HEK293 (cell line): ENCODE measurements around the gene PARP3.
A peak's percentile ranks its signal among the peaks of the same experiment; 100 is the strongest.

ENCODE experiments used
- CTCF ChIA-PET: fragments of 350-600 bp; formaldehyde crosslinking; extraction: SDS; loops from one replicate; lab custom pipeline; 2021; ENCODE audit warnings: antibody characterized with exemption; lab: Yijun Ruan, JAX
- POLR2A ChIA-PET: fragments of 300-600 bp; formaldehyde crosslinking; extraction: SDS; loops from one replicate; lab custom pipeline; 2020; ENCODE audit warnings: antibody characterized with exemption, inconsistent platforms; lab: Yijun Ruan, JAX
- H3K27ac ChIP-seq: fragments of 200-500 bp; sonication (Bioruptor generic); 2 replicates; pipeline ENCODE4 v1.5.1; 2014; ENCODE audit warnings: low read depth, low read length, control low read depth, inconsistent platforms; ENCODE audit errors: extremely low read depth
- H3K36me3 ChIP-seq, 2 experiments: fragments of 200-500 bp in 1 of 2; sonication (Bioruptor generic) in 1 of 2; 1 replicate in 1 of 2; 2 replicates in 1 of 2; pipeline ENCODE4 v1.5.1; 2014 to 2017; ENCODE audit warnings: inconsistent platforms in 2 of 2, low read length in 2 of 2; ENCODE audit not compliant: control insufficient read depth in 2 of 2, insufficient read depth in 1 of 2
- H3K4me1 ChIP-seq: fragments of 200-500 bp; sonication (Bioruptor generic); 2 replicates; pipeline ENCODE4 v1.5.1; 2014; ENCODE audit warnings: mild to moderate bottlenecking, low read length, inconsistent platforms; ENCODE audit not compliant: control insufficient read depth, insufficient read depth
- H3K4me3 ChIP-seq: 2 replicates; pipeline ENCODE4 v1.5.1; 2011; ENCODE audit warnings: low read depth, mild to moderate bottlenecking, control low read depth, low read length, moderate library complexity
- H3K9me3 ChIP-seq: fragments of 200-500 bp; sonication (Bioruptor generic); 2 replicates; pipeline ENCODE4 v1.5.1; 2014; ENCODE audit warnings: low read depth, low read length, inconsistent platforms; ENCODE audit not compliant: control insufficient read depth, insufficient read depth
- FEZF1 ChIP-seq: fragments of 450-650 bp; formaldehyde crosslinking; IDR thresholded peaks from 2 replicates; pipeline ENCODE4 v1.5.1; 2016; ENCODE audit warnings: missing biosample characterization, missing genetic modification characterization
- HOXD13 ChIP-seq: sonication (generic); formaldehyde crosslinking; IDR thresholded peaks from 2 replicates; pipeline ENCODE4 v1.8.0; 2022; ENCODE audit warnings: missing genetic modification reagents, borderline replicate concordance
- PRDM1 ChIP-seq: fragments of 450-650 bp; formaldehyde crosslinking; IDR thresholded peaks from 2 replicates; pipeline ENCODE4; 2016; ENCODE audit warnings: missing biosample characterization, missing genetic modification characterization
- SP2 ChIP-seq: fragments of 450-650 bp; formaldehyde crosslinking; IDR thresholded peaks from 2 replicates; pipeline ENCODE4 v1.5.1; 2016; ENCODE audit warnings: missing biosample characterization, missing genetic modification characterization
- SP3 ChIP-seq: fragments of 450-650 bp; formaldehyde crosslinking; IDR thresholded peaks from 2 replicates; pipeline ENCODE4 v1.5.1; 2016; ENCODE audit warnings: missing biosample characterization, missing genetic modification characterization
- TRIM28 ChIP-seq: IDR thresholded peaks from 2 replicates; pipeline ENCODE4 v1.6.1; 2011; ENCODE audit warnings: low read length, control low read depth, borderline replicate concordance
- ZBTB17 ChIP-seq: fragments of 450-650 bp; formaldehyde crosslinking; IDR thresholded peaks from 2 replicates; pipeline ENCODE4 v1.5.1; 2016; ENCODE audit warnings: missing biosample characterization, missing genetic modification characterization
- ZBTB8A ChIP-seq: fragments of 450-650 bp; formaldehyde crosslinking; IDR thresholded peaks from 2 replicates; pipeline ENCODE4 v1.5.1; 2016; ENCODE audit warnings: missing biosample characterization, missing genetic modification characterization
- ZNF140 ChIP-seq: fragments of 450-650 bp; formaldehyde crosslinking; IDR thresholded peaks from 2 replicates; pipeline ENCODE4 v1.5.1; 2016; ENCODE audit warnings: missing biosample characterization, missing genetic modification characterization
- ZNF146 ChIP-seq: fragments of 450-650 bp; formaldehyde crosslinking; IDR thresholded peaks from 2 replicates; pipeline ENCODE4 v1.5.1; 2016; ENCODE audit warnings: missing biosample characterization, missing genetic modification characterization
- ZNF169 ChIP-seq: fragments of 450-650 bp; formaldehyde crosslinking; IDR thresholded peaks from 2 replicates; pipeline ENCODE4 v1.5.1; 2016; ENCODE audit warnings: missing biosample characterization, missing genetic modification characterization
- ZNF202 ChIP-seq: fragments of 450-650 bp; formaldehyde crosslinking; IDR thresholded peaks from 2 replicates; pipeline ENCODE4 v1.5.1; 2016; ENCODE audit warnings: missing biosample characterization, missing genetic modification characterization, borderline replicate concordance
- ZNF221 ChIP-seq: fragments of 450-650 bp; formaldehyde crosslinking; IDR thresholded peaks from 2 replicates; pipeline ENCODE4 v1.5.1; 2017; ENCODE audit warnings: missing biosample characterization, missing genetic modification characterization, borderline replicate concordance
- ZNF292 ChIP-seq: fragments of 450-650 bp; formaldehyde crosslinking; IDR thresholded peaks from 2 replicates; pipeline ENCODE4 v1.5.1; 2016; ENCODE audit warnings: low read depth, missing biosample characterization, missing genetic modification characterization, borderline replicate concordance
- ZNF335 ChIP-seq: fragments of 450-650 bp; formaldehyde crosslinking; conservative IDR thresholded peaks from 2 replicates; pipeline ENCODE4 v1.5.1; 2016; ENCODE audit warnings: missing biosample characterization, missing genetic modification characterization
- ZNF341 ChIP-seq: fragments of 450-650 bp; formaldehyde crosslinking; IDR thresholded peaks from 2 replicates; pipeline ENCODE4; 2016; ENCODE audit warnings: low read depth, missing biosample characterization, missing genetic modification characterization
- ZNF510 ChIP-seq: fragments of 450-650 bp; formaldehyde crosslinking; IDR thresholded peaks from 2 replicates; pipeline ENCODE4 v1.5.1; 2018; ENCODE audit warnings: mild to moderate bottlenecking, missing genetic modification characterization, missing biosample characterization; ENCODE audit not compliant: insufficient replicate concordance
- ZNF514 ChIP-seq: fragments of 450-650 bp; formaldehyde crosslinking; IDR thresholded peaks from 2 replicates; pipeline ENCODE4 v1.5.1; 2016; ENCODE audit warnings: missing biosample characterization, missing genetic modification characterization
- ZNF600 ChIP-seq: fragments of 450-650 bp; formaldehyde crosslinking; IDR thresholded peaks from 2 replicates; pipeline ENCODE4 v1.5.1; 2016; ENCODE audit warnings: missing biosample characterization, missing genetic modification characterization
- ZNF623 ChIP-seq: fragments of 450-650 bp; formaldehyde crosslinking; IDR thresholded peaks from 2 replicates; pipeline ENCODE4 v1.5.1; 2016; ENCODE audit warnings: missing biosample characterization, missing genetic modification characterization
- TF ChIP-seq, protein P1 (sequence below): fragments of 450-650 bp; formaldehyde crosslinking; IDR thresholded peaks from 2 replicates; pipeline ENCODE4 v1.5.1; 2016; ENCODE audit warnings: missing biosample characterization, missing genetic modification characterization
- TF ChIP-seq, protein P2 (sequence below): fragments of 450-650 bp; formaldehyde crosslinking; IDR thresholded peaks from 2 replicates; pipeline ENCODE4 v1.5.1; 2016; ENCODE audit warnings: missing biosample characterization, missing genetic modification characterization
- TF ChIP-seq, protein P3 (sequence below): fragments of 450-650 bp; formaldehyde crosslinking; IDR thresholded peaks from 2 replicates; pipeline ENCODE4 v1.5.1; 2016; ENCODE audit warnings: missing biosample characterization, missing genetic modification characterization
- TF ChIP-seq, protein P4 (sequence below): fragments of 450-650 bp; formaldehyde crosslinking; IDR thresholded peaks from 2 replicates; pipeline ENCODE4 v1.5.1; 2016; ENCODE audit warnings: missing biosample characterization, missing genetic modification characterization
- TF ChIP-seq, protein P5 (sequence below): fragments of 450-650 bp; formaldehyde crosslinking; IDR thresholded peaks from 2 replicates; pipeline ENCODE4 v1.5.1; 2016; ENCODE audit warnings: missing biosample characterization, missing genetic modification characterization

The PARP3 gene

DNA sequence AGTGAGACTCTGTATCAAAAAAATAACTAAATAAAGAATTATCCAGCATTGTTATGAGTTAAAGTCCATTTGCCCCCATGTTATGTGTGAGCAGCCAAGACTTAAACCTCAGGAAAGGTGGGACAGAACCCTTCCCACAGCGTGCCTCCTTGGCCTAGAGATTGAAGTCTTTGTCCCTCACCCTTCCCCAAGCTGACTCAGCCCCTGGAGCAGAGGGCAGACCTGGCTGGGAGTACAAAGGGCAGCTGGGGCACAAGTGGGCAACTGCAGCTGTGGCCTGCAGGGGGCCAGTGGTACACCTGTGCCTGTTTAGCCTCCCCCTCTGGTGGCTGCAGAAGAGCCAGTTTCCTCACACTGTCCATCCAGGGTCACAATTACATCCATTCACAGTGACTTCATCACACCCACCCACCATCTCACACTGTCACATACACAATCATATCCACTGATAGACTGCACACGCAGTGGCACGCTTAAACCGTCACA lies 40.2 kb downstream of the PARP3 start (continued):
- TF ChIP-seq, protein P1, sequence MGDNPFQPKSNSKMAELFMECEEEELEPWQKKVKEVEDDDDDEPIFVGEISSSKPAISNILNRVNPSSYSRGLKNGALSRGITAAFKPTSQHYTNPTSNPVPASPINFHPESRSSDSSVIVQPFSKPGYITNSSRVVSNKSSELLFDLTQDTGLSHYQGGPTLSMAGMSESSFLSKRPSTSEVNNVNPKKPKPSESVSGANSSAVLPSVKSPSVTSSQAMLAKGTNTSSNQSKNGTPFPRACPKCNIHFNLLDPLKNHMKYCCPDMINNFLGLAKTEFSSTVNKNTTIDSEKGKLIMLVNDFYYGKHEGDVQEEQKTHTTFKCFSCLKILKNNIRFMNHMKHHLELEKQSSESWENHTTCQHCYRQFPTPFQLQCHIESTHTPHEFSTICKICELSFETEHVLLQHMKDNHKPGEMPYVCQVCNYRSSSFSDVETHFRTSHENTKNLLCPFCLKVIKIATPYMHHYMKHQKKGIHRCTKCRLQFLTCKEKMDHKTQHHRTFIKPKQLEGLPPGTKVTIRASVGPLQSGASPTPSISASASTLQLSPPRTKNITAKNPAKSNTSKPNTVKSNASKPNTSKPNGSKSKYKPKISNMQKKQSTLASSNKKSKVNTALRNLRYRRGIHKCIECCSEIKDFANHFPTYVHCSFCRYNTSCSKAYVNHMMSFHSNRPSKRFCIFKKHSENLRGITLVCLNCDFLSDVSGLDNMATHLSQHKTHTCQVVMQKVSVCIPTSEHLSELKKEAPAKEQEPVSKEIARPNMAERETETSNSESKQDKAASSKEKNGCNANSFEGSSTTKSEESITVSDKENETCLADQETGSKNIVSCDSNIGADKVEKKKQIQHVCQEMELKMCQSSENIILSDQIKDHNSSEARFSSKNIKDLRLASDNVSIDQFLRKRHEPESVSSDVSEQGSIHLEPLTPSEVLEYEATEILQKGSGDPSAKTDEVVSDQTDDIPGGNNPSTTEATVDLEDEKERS (tag by site-specific recombination): no peak
- TF ChIP-seq, protein P2, sequence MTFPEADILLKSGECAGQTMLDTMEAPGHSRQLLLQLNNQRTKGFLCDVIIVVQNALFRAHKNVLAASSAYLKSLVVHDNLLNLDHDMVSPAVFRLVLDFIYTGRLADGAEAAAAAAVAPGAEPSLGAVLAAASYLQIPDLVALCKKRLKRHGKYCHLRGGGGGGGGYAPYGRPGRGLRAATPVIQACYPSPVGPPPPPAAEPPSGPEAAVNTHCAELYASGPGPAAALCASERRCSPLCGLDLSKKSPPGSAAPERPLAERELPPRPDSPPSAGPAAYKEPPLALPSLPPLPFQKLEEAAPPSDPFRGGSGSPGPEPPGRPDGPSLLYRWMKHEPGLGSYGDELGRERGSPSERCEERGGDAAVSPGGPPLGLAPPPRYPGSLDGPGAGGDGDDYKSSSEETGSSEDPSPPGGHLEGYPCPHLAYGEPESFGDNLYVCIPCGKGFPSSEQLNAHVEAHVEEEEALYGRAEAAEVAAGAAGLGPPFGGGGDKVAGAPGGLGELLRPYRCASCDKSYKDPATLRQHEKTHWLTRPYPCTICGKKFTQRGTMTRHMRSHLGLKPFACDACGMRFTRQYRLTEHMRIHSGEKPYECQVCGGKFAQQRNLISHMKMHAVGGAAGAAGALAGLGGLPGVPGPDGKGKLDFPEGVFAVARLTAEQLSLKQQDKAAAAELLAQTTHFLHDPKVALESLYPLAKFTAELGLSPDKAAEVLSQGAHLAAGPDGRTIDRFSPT (tag by site-specific recombination): peak; percentile 60; the same call in 1 of the 2 replicates
- peak; percentile 75; the same call in 1 of the 2 replicates for TF ChIP-seq ZNF600 (tag by site-specific recombination)
- TF ChIP-seq ZNF169 (tag by site-specific recombination): no peak
- TF ChIP-seq SP2 (tag by site-specific recombination): no peak
- no peak for TF ChIP-seq HOXD13 (CRISPR knock-in tag)
- TF ChIP-seq PRDM1 (tag by site-specific recombination): no peak
- no peak for TF ChIP-seq ZNF221 (tag by site-specific recombination)
- TF ChIP-seq, protein P3, sequence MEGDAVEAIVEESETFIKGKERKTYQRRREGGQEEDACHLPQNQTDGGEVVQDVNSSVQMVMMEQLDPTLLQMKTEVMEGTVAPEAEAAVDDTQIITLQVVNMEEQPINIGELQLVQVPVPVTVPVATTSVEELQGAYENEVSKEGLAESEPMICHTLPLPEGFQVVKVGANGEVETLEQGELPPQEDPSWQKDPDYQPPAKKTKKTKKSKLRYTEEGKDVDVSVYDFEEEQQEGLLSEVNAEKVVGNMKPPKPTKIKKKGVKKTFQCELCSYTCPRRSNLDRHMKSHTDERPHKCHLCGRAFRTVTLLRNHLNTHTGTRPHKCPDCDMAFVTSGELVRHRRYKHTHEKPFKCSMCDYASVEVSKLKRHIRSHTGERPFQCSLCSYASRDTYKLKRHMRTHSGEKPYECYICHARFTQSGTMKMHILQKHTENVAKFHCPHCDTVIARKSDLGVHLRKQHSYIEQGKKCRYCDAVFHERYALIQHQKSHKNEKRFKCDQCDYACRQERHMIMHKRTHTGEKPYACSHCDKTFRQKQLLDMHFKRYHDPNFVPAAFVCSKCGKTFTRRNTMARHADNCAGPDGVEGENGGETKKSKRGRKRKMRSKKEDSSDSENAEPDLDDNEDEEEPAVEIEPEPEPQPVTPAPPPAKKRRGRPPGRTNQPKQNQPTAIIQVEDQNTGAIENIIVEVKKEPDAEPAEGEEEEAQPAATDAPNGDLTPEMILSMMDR: peak; percentile 94
- TF ChIP-seq TRIM28: peak; percentile 51; the same call in 1 of the 2 replicates
- peak; percentile 21; the same call in 1 of the 2 replicates for TF ChIP-seq ZBTB8A
- TF ChIP-seq ZBTB17 (tag by site-specific recombination): no peak
- TF ChIP-seq ZNF623: no peak
- peak; percentile 76 for TF ChIP-seq ZNF335 (tag by site-specific recombination)
- TF ChIP-seq ZNF341: peak; percentile 47

DNA sequence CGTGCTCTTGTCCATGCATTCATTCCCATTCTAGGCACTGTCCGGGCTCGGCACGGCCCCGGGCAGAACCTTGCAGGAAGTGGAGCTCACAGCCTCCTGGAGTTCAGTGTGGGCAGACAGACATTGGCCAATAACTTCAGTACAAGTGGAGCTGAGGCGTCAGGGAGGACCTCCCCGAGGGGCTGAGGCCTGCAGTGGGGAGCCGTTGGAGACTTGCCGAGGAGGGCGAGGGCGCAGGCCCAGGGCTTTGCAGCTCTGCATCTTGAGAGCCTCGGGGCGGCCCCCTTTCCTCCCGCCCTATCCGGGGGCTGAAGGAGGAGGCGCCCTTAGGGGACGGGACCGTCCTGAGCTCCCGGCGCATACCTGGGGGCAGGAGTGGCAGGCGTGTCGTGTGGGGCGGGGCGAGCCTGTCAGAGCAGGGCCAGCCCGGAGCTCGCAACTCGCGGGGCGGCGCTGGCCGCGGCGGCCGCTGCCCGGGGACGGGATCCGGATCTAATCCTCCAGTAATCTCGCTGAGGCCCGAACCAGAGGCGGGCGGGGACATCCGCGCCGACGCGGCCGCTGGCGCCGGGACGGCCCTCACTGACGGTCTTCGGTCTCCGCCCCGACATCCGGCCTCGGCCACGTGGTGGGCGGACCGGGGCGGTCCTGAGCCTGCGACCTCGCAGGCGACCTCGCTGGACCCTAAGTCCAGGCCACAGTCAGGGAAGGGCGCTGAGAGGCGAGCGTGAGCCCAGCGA lies 40.8 kb downstream of the PARP3 start, which contains the start of gene ACY1:
ACY1 (plus strand) TSS at position 698 of the 740 bp plus-strand sequence. CDS start 530 bp downstream, outside the sequence.
- Histone ChIP-seq H3K36me3 (peaks cover 0 to 8% of the 10 kb centered on the region in 2 experiments; a peak in 1 of 3 replicates), H3K4me1 (no peaks in the 10 kb centered on the region), H3K4me3 (peak within 1 kb of the TSS; percentile 41), H3K27ac (peak within 1 kb of the TSS; percentile 60; the same call in 1 of the 2 replicates), H3K9me3 (no peaks in the 10 kb centered on the region)
- POLR2A ChIA-PET: interaction anchor here (0.5 to 3.6 kb wide), 12 partner anchors 9 to 296 kb away, joined by 3 to 47 read pairs (median 6); partner anchors contain the start of genes ABHD14A, ABHD14B, PARP3 and PCBP4
- CTCF ChIA-PET: interaction anchor here (0.6 to 3.0 kb wide), 7 partner anchors 9 to 430 kb away, joined by 3 to 38 read pairs (median 5); partner anchors contain the start of genes ABHD14A, ABHD14B and RRP9
- no peak for TF ChIP-seq ZNF146 (tag by site-specific recombination)
- TF ChIP-seq, protein P4, sequence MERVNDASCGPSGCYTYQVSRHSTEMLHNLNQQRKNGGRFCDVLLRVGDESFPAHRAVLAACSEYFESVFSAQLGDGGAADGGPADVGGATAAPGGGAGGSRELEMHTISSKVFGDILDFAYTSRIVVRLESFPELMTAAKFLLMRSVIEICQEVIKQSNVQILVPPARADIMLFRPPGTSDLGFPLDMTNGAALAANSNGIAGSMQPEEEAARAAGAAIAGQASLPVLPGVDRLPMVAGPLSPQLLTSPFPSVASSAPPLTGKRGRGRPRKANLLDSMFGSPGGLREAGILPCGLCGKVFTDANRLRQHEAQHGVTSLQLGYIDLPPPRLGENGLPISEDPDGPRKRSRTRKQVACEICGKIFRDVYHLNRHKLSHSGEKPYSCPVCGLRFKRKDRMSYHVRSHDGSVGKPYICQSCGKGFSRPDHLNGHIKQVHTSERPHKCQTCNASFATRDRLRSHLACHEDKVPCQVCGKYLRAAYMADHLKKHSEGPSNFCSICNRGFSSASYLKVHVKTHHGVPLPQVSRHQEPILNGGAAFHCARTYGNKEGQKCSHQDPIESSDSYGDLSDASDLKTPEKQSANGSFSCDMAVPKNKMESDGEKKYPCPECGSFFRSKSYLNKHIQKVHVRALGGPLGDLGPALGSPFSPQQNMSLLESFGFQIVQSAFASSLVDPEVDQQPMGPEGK: peak; percentile 62
- TF ChIP-seq FEZF1 (tag by site-specific recombination): no peak
- no peak for TF ChIP-seq ZNF514 (tag by site-specific recombination)
- no peak for TF ChIP-seq HOXD13 (CRISPR knock-in tag)
- TF ChIP-seq, protein P5, sequence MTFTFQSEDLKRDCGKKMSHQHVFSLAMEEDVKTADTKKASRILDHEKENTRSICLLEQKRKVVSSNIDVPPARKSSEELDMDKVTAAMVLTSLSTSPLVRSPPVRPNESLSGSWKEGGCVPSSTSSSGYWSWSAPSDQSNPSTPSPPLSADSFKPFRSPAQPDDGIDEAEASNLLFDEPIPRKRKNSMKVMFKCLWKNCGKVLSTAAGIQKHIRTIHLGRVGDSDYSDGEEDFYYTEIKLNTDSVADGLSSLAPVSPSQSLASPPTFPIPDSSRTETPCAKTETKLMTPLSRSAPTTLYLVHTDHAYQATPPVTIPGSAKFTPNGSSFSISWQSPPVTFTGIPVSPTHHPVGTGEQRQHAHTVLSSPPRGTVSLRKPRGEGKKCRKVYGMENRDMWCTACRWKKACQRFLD (tag by site-specific recombination): no peak
- TF ChIP-seq SP2 (tag by site-specific recombination): peak; percentile 85
- TF ChIP-seq ZNF202 (tag by site-specific recombination): no peak
- no peak for TF ChIP-seq ZNF292 (tag by site-specific recombination)
- TF ChIP-seq ZNF510 (tag by site-specific recombination): no peak
- TF ChIP-seq SP3 (tag by site-specific recombination): peak; percentile 85
- no peak for TF ChIP-seq ZNF140 (tag by site-specific recombination)
